Measurements from ENCODE around the gene CYP4F11.
"Not testable (repeated sequence)": the region's sequence is repeated elsewhere in the genome, so short reads cannot be mapped to it uniquely, and the experiment has no call there.

CYP4F11 gene

GRCh38 chr19:15934332-15935078 lies at the start of gene CYP4F11:
Gene CYP4F11 (minus strand): TSS chr19:15934529. CDS start chr19:15934408, 121 bp downstream.
- DNase-seq (ENCODE audit: low spot score), result peak; percentile 56

- no peak for DNase-seq (ENCODE audit: low spot score)
Measured at GRCh38 chr19:15979293-15979692, 45.0 kb upstream of the CYP4F11 start.

GRCh38 chr19:15977690-15978089 lies 43.4 kb upstream of the CYP4F11 start:
- no peak for DNase-seq (ENCODE audit: low spot score)

- no peak for DNase-seq (ENCODE audit: low spot score)
Measured at GRCh38 chr19:15976836-15977689, 42.7 kb upstream of the CYP4F11 start.

- no peak for DNase-seq (ENCODE audit: low spot score)
Measured at GRCh38 chr19:15974856-15975255, 40.5 kb upstream of the CYP4F11 start.

GRCh38 chr19:15972043-15972442 lies 37.7 kb upstream of the CYP4F11 start:
- not testable (repeated sequence) for DNase-seq (ENCODE audit: low spot score)

- peak; percentile 34 for DNase-seq (ENCODE audit: low spot score)
Measured at GRCh38 chr19:15971224-15971780, 37.0 kb upstream of the CYP4F11 start.

DNA sequence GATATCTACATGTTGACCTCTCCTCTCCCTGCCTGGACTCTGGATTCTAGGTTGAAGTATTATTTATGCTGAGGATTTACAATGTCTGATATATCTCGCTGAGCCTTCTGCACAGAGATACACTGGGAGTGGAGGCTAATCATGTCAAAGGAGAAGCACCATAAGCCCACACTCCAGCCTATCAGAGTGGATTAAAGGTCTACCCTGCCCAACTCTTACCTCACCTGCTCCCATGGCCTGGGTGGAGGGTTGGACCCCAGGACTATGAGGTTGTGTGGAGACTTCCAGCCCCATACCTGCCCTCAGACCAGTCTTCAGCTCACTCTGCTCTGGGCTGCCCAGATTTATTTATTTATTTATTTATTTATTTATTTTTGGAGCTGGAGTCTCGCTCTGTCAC lies 29.9 kb upstream of the CYP4F11 start:
- no peak for DNase-seq (ENCODE audit: low spot score)

DNA sequence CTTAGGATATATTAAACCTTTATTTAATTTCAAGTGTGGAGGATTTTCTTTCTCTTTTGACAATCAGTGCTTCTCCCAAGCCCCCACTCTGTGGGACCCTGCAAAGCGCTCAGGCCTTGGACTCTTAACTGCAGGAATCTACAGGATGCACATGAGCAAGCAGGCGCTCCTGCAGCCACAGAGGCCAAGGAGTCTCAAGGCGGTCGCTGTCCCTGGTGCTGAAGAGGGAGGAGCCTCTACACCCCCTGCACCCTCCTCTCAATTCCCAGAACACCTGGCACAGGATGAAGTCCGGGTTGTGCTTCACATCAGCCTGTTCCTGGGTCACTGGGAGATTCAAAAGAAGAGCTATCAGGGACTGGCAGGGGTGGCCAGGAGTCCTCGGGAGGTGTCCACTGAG lies 28.0 kb upstream of the CYP4F11 start:
- DNase-seq (ENCODE audit: low spot score), result peak; percentile 18

- DNase-seq (ENCODE audit: low spot score), result no peak
Measured at GRCh38 chr19:15954820-15955219, 20.5 kb upstream of the CYP4F11 start.

GRCh38 chr19:15948223-15949058 lies 14.1 kb upstream of the CYP4F11 start, which contains the start of gene OR10H4:
Gene OR10H4 (plus strand): TSS chr19:15949008. CDS start chr19:15949008, 0 bp downstream.
- DNase-seq (ENCODE audit: low spot score), result no peak

- no peak for DNase-seq (ENCODE audit: low spot score)
Measured at GRCh38 chr19:15945301-15945700, 11.0 kb upstream of the CYP4F11 start.

DNA sequence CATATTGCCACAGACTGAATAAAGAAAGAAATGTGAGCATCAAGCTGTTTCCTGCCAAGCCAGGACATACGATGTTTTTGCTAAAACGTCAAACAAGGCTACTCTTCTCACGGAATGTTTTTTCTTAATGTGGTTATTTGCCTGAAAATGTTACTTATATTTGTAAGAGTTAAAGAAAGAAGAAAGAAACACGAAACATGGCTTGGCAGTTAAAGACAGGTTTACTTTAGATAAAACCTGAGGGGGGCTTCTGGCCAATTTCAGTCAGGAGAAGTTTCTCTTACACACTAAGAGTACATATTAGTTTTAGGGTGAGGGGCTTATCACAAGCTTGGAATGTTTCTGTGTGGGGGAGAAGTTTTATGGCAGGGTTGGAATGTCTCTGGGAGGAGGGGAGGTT lies 10.1 kb upstream of the CYP4F11 start:
- DNase-seq (ENCODE audit: low spot score), result no peak

- DNase-seq (ENCODE audit: low spot score), result no peak
Measured at GRCh38 chr19:15937771-15938170, 3.4 kb upstream of the CYP4F11 start.

GRCh38 chr19:15936950-15937349 lies 2.6 kb upstream of the CYP4F11 start:
- DNase-seq (ENCODE audit: low spot score), result no peak

- DNase-seq (ENCODE audit: low spot score), result no peak
Measured at GRCh38 chr19:15936173-15936572, 1.8 kb upstream of the CYP4F11 start.

DNA sequence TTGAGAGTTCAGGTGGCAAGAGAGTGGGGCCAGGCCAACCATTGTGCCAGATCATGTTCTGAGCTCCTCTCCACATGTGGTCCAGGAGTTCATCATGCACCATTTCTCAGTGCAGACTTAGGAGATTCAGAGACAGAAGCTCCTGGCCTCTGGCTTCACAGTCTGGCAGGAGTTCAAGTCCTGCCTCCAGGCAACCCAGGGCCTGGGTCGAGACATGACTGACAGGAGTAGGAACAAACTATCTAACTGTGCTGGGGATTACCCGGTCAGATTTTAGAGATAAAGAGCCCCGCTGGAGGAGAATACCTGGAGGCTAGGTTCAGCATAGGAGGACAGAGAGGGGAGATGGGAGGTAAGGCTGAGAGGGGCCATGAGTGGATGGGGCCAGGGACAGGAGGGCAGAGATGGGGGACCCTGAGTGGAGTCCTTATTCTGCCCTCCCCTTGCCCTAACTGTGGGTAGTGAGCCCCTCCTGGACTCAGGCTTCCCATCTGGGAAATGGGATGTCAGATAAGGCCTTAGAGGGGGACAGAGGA lies 906 bp upstream of the CYP4F11 start:
- DNase-seq (ENCODE audit: low spot score), result no peak

- not testable (repeated sequence) for DNase-seq (ENCODE audit: low spot score)
Measured at GRCh38 chr19:15933761-15934331, 483 bp downstream of the CYP4F11 start.

DNA sequence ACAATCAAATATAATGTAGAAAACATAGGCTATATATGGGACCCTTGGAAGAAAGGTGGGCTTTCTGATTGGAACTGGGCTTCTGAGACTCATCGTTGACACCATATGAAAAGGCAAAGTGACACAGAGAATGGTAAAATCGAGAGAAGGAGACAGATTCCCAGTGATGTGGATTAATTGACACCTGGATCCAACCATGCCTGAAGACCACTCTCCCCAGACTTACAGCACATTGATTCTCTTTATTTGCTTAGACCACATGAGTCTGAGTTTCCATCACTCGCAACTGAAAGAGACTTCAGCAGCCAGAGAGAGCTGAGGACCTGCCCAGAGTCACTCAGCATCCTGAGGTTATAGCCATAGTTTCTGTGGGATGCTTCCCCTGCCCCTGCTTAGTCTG lies 6.0 kb downstream of the CYP4F11 start:
- no peak for DNase-seq (ENCODE audit: low spot score)

- no peak for DNase-seq (ENCODE audit: low spot score)
Measured at GRCh38 chr19:15926484-15926883, 7.8 kb downstream of the CYP4F11 start.

GRCh38 chr19:15923702-15924101 lies 10.6 kb downstream of the CYP4F11 start:
- DNase-seq (ENCODE audit: low spot score), result no peak

All from NAMALWA (cell line).